ENCODE measurements around the gene FAM124A.

- TF ChIP-seq CTCF (conservative IDR thresholded peaks at IDR 0.05; ENCODE audit: low read length) (no peak), EZH2phosphoT487 (IDR thresholded peaks at IDR 0.05; ENCODE audit: borderline replicate concordance, low read depth, low read length) (no peak)
Measured at GRCh38 chr13:51282322-51282721, 60.1 kb downstream of the FAM124A start.

Data from OCI-LY7 (cell line).